ENCODE data around the gene CSH1.
"Not testable (repeated sequence)": the region's sequence is repeated elsewhere in the genome, so short reads cannot be mapped to it uniquely, and the experiment has no call there.

DNA sequence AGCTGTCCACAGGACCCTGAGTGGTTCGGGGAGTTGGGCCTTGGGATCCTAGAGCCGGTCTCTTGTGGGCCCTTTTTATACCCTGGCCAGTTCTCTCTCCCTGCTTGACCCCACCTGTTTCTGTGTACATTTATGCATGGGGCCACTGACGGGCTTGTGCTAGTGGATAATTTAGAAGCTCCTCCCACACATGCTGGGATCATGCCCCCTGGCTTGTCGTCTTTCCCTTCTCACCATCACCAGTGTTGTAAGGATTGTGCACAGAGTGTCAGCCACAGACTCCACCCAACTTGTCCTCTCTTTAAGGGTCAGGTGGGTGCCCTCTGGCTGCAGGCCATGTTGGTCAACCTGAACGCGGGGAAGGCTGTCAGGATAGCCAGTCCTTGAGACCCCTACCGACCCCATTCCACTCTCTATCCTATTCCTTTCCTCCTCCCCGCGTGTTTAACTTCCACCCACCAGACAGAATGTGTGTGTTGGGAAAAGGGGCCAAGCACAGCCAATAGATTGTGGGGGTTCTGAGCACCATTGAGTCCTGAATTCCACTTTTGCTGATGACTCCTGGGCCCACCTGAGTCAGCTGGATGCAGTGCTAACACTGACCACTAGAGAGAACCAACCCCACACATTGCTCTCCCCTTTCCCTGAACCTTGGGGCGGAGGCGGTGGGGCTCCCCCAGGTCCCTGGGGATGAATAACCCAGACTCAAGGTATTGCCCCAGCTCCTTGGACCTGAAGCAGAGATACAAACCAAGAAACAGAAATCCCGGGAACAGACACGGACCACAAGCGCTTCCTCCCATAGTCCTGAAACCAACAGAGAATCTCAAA lies at the start of gene CSH1:
- TF ChIP-seq, protein P1, sequence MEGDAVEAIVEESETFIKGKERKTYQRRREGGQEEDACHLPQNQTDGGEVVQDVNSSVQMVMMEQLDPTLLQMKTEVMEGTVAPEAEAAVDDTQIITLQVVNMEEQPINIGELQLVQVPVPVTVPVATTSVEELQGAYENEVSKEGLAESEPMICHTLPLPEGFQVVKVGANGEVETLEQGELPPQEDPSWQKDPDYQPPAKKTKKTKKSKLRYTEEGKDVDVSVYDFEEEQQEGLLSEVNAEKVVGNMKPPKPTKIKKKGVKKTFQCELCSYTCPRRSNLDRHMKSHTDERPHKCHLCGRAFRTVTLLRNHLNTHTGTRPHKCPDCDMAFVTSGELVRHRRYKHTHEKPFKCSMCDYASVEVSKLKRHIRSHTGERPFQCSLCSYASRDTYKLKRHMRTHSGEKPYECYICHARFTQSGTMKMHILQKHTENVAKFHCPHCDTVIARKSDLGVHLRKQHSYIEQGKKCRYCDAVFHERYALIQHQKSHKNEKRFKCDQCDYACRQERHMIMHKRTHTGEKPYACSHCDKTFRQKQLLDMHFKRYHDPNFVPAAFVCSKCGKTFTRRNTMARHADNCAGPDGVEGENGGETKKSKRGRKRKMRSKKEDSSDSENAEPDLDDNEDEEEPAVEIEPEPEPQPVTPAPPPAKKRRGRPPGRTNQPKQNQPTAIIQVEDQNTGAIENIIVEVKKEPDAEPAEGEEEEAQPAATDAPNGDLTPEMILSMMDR (conservative IDR thresholded peaks at IDR 0.05) = not testable (repeated sequence)
- not testable (repeated sequence) for TF ChIP-seq ZFX (IDR thresholded peaks at IDR 0.05)
